NCI-H774 (cell line): ENCODE results near the gene IGSF11.
"Not testable (repeated sequence)": the region's sequence is repeated elsewhere in the genome, so short reads cannot be mapped to it uniquely, and the experiment has no call there.

Experiments
- DNase-seq: peaks from one replicate; lab custom pipeline; 2025; lab: John Stamatoyannopoulos, UW

IGSF11 gene

GRCh38 chr3:119034256-119035013 lies at the start of gene IGSF11:
Gene IGSF11, minus strand, starts transcription at chr3:119034846. Its CDS starts 264 bp downstream, at chr3:119034582.
- DNase-seq = peak; percentile 40

GRCh38 chr3:119080364-119080763 lies 45.7 kb upstream of the IGSF11 start:
- no peak for DNase-seq

GRCh38 chr3:119073258-119074001 lies 38.8 kb upstream of the IGSF11 start:
- no peak for DNase-seq

GRCh38 chr3:119072451-119072850 lies 37.8 kb upstream of the IGSF11 start:
- not testable (repeated sequence) for DNase-seq

- no peak for DNase-seq
Measured at GRCh38 chr3:119069725-119070124, 35.1 kb upstream of the IGSF11 start.

GRCh38 chr3:119063471-119063870 lies 28.8 kb upstream of the IGSF11 start:
- DNase-seq = no peak

GRCh38 chr3:119062892-119063291 lies 28.2 kb upstream of the IGSF11 start:
- no peak for DNase-seq

- DNase-seq = no peak
Measured at GRCh38 chr3:119044593-119044992, 9.9 kb upstream of the IGSF11 start.

GRCh38 chr3:119042162-119042561 lies 7.5 kb upstream of the IGSF11 start:
- no peak for DNase-seq

- no peak for DNase-seq
Measured at GRCh38 chr3:119035014-119035346, 334 bp upstream of the IGSF11 start.

- no peak for DNase-seq
Measured at GRCh38 chr3:119033393-119034255, 1.0 kb downstream of the IGSF11 start.

GRCh38 chr3:119025171-119025795 lies 9.4 kb downstream of the IGSF11 start:
- no peak for DNase-seq

- no peak for DNase-seq
Measured at GRCh38 chr3:119019767-119020518, 14.7 kb downstream of the IGSF11 start.

- no peak for DNase-seq
Measured at GRCh38 chr3:119018690-119019463, 15.8 kb downstream of the IGSF11 start.

- DNase-seq = no peak
Measured at GRCh38 chr3:119015942-119016341, 18.7 kb downstream of the IGSF11 start.

- no peak for DNase-seq
Measured at GRCh38 chr3:119013951-119014350, 20.7 kb downstream of the IGSF11 start.

- no peak for DNase-seq
Measured at GRCh38 chr3:119011528-119011927, 23.1 kb downstream of the IGSF11 start.

- DNase-seq = no peak
Measured at GRCh38 chr3:118997190-118997589, 37.5 kb downstream of the IGSF11 start.

GRCh38 chr3:118991775-118992174 lies 42.9 kb downstream of the IGSF11 start:
- DNase-seq = no peak

GRCh38 chr3:118990823-118991560 lies 43.7 kb downstream of the IGSF11 start:
- no peak for DNase-seq
